H1 (cell line): ENCODE results near the gene SARS2. TPM values are rescaled to one million over a fixed set of nuclear protein-coding genes. Genes with fewer than 3 reads are reported as not detected.

Source experiments
- CTCF ChIA-PET: fragments of 300-600 bp; sonication (Branson Sonifier 250); formaldehyde crosslinking; loops from one replicate; lab custom pipeline; 2021; ENCODE audit not compliant: partially characterized antibody; lab: Charles Lee
- POLR2A ChIA-PET: fragments of 300-600 bp; sonication (Branson Sonifier 250); formaldehyde crosslinking; loops from one replicate; lab custom pipeline; 2021; ENCODE audit warnings: inconsistent platforms; ENCODE audit not compliant: partially characterized antibody; lab: Charles Lee
- DNase-seq, 2 experiments: peaks; one replicate each; pipeline versions ENCODE4 v3.0.0 to v3.0.0-alpha.2; 2010 to 2022; ENCODE audit warnings: low spot score in 2 of 2, low read depth in 1 of 2, mixed read lengths in 1 of 2
- FAIRE-seq: peaks from 2 replicates; lab custom pipeline; 2011; peaks lifted over from hg19 to GRCh38; lab: Jason Lieb, UNC
- H2AFZ ChIP-seq: 2 replicates; pipeline ENCODE4 v1.8.1; 2012; ENCODE audit warnings: low read length, inconsistent platforms
- H2AK5ac ChIP-seq: 2 replicates; pipeline ENCODE4 v1.6.1; 2013; ENCODE audit warnings: low read depth, low read length
- H2BK120ac ChIP-seq: replicated peaks from 2 replicates; pipeline ENCODE3; 2013; ENCODE audit warnings: low read depth, low read length, inconsistent platforms
- H2BK12ac ChIP-seq: 2 replicates; pipeline ENCODE4 v1.6.1; 2013; ENCODE audit warnings: low read depth, low read length
- H2BK15ac ChIP-seq: 2 replicates; pipeline ENCODE4 v1.6.1; 2013; ENCODE audit warnings: low read length
- H2BK20ac ChIP-seq: 2 replicates; pipeline ENCODE4 v1.6.1; 2013; ENCODE audit warnings: low read length
- H2BK5ac ChIP-seq: 2 replicates; pipeline ENCODE4 v1.6.1; 2013; ENCODE audit warnings: low read depth, low read length
- H3K14ac ChIP-seq: 2 replicates; pipeline ENCODE4 v1.6.1; 2013; ENCODE audit warnings: inconsistent platforms; ENCODE audit not compliant: insufficient read length
- H3K18ac ChIP-seq: 2 replicates; pipeline ENCODE4 v1.6.1; 2013; ENCODE audit warnings: low read length; ENCODE audit errors: extremely low read depth
- H3K23ac ChIP-seq: 2 replicates; pipeline ENCODE4 v1.6.1; 2013; ENCODE audit warnings: inconsistent platforms; ENCODE audit not compliant: insufficient read length
- H3K23me2 ChIP-seq: 2 replicates; pipeline ENCODE4 v1.6.1; 2013; ENCODE audit warnings: low read depth, low read length
- H3K27ac ChIP-seq: 2 replicates; pipeline ENCODE4 v1.6.1; 2011; ENCODE audit warnings: low read depth, low read length, inconsistent platforms
- H3K27me3 ChIP-seq, 4 experiments: replicated peaks in 1 of 4; 1 replicate in 1 of 4; 2 replicates in 3 of 4; pipeline versions ENCODE4 v1.6.1 to v1.8.1; 2011 to 2013; ENCODE audit warnings: low read length in 3 of 4, mild to moderate bottlenecking in 3 of 4, inconsistent platforms in 2 of 4, mixed read lengths in 2 of 4, moderate library complexity in 1 of 4; ENCODE audit not compliant: control insufficient read depth in 3 of 4, insufficient read depth in 3 of 4; ENCODE audit errors: extremely low read depth in 1 of 4
- H3K36me3 ChIP-seq, 4 experiments: 2 replicates each; pipeline versions ENCODE4 v1.6.1 to v1.8.1; 2011 to 2013; ENCODE audit warnings: mild to moderate bottlenecking in 4 of 4, low read length in 3 of 4, moderate library complexity in 2 of 4, control low read depth in 1 of 4, inconsistent platforms in 1 of 4; ENCODE audit not compliant: insufficient read depth in 4 of 4, control insufficient read depth in 2 of 4
- H3K4ac ChIP-seq: replicated peaks from 2 replicates; pipeline ENCODE3; 2013; ENCODE audit warnings: low read length, low read depth, mixed read lengths, inconsistent platforms; ENCODE audit not compliant: insufficient read length
- H3K4me1 ChIP-seq, 4 experiments: replicated peaks in 1 of 4; 1 replicate in 1 of 4; 2 replicates in 3 of 4; pipeline versions ENCODE4 v1.6.1 to v1.8.1; 2011 to 2013; ENCODE audit warnings: low read length in 3 of 4, inconsistent platforms in 2 of 4, mixed read lengths in 1 of 4; ENCODE audit not compliant: insufficient read depth in 4 of 4, control insufficient read depth in 3 of 4
- H3K4me2 ChIP-seq, 2 experiments: 2 replicates each; pipeline versions ENCODE4 v1.6.1 to v1.8.1; 2011 to 2013; ENCODE audit warnings: low read depth in 2 of 2, low read length in 2 of 2, control low read depth in 1 of 2, inconsistent platforms in 1 of 2, mild to moderate bottlenecking in 1 of 2; ENCODE audit not compliant: insufficient read depth in 1 of 2
- H3K4me3 ChIP-seq, 4 experiments: fragments of 200-600, 300-600 bp in 1 of 4; sonication (generic), shearing (Covaris generic), sonication (Bioruptor Twin) in 1 of 4; 2 replicates each; pipeline versions ENCODE4 v1.5.1 to v1.8.1; 2011 to 2016; ENCODE audit warnings: low read length in 4 of 4, low read depth in 3 of 4, control low read depth in 2 of 4, inconsistent platforms in 2 of 4, mild to moderate bottlenecking in 2 of 4, mixed read lengths in 1 of 4, moderate library complexity in 1 of 4; ENCODE audit not compliant: insufficient read depth in 2 of 4; ENCODE audit errors: extremely low read depth in 1 of 4
- H3K56ac ChIP-seq: replicated peaks from 2 replicates; pipeline ENCODE3; 2013; ENCODE audit warnings: low read depth, mild to moderate bottlenecking, mixed read lengths, low read length, inconsistent platforms; ENCODE audit not compliant: insufficient read length
- H3K79me1 ChIP-seq: 2 replicates; pipeline ENCODE4 v1.6.1; 2013; ENCODE audit warnings: low read depth, low read length, control low read depth
- H3K79me2 ChIP-seq, 2 experiments: 2 replicates each; pipeline versions ENCODE4 v1.6.1 to v1.8.1; 2012 to 2013; ENCODE audit warnings: low read length in 2 of 2, mild to moderate bottlenecking in 2 of 2, inconsistent platforms in 1 of 2; ENCODE audit not compliant: insufficient read depth in 2 of 2, control insufficient read depth in 1 of 2
- H3K9ac ChIP-seq, 4 experiments: replicated peaks in 1 of 4; 1 replicate in 1 of 4; 2 replicates in 3 of 4; pipeline versions ENCODE4 v1.6.1 to v1.8.1; 2011 to 2013; ENCODE audit warnings: low read depth in 3 of 4, low read length in 3 of 4, control low read depth in 2 of 4, mild to moderate bottlenecking in 2 of 4, moderate library complexity in 2 of 4, inconsistent platforms in 1 of 4; ENCODE audit errors: extremely low read depth in 1 of 4
- H3K9me3 ChIP-seq, 2 experiments: 2 replicates each; pipeline versions ENCODE4 v1.6.1 to v1.8.1; 2012 to 2013; ENCODE audit warnings: mild to moderate bottlenecking in 2 of 2, moderate library complexity in 2 of 2, control low read depth in 1 of 2, inconsistent platforms in 1 of 2, low read depth in 1 of 2, low read length in 1 of 2, mixed read lengths in 1 of 2; ENCODE audit not compliant: insufficient read depth in 2 of 2
- H4K20me1 ChIP-seq, 2 experiments: replicated peaks in 1 of 2; 2 replicates each; pipeline versions ENCODE3 to v1.8.1; 2011 to 2013; ENCODE audit warnings: inconsistent platforms in 2 of 2, low read length in 2 of 2, mild to moderate bottlenecking in 1 of 2; ENCODE audit not compliant: insufficient read depth in 2 of 2, control insufficient read depth in 1 of 2
- H4K5ac ChIP-seq: 2 replicates; pipeline ENCODE4 v1.6.1; 2013; ENCODE audit warnings: low read length, low read depth, mixed read lengths, inconsistent platforms; ENCODE audit not compliant: insufficient read length
- H4K8ac ChIP-seq: 2 replicates; pipeline ENCODE4 v1.8.0; 2013; ENCODE audit warnings: mild to moderate bottlenecking, moderate library complexity, low read length, inconsistent platforms; ENCODE audit not compliant: insufficient read depth; ENCODE audit errors: extremely low read depth
- H4K91ac ChIP-seq: replicated peaks from 2 replicates; pipeline ENCODE3; 2013; ENCODE audit warnings: low read length, mixed read lengths, inconsistent platforms; ENCODE audit not compliant: insufficient read length
- POLR2A ChIP-seq, 2 experiments: IDR thresholded peaks; 1 replicate in 1 of 2; 2 replicates in 1 of 2; pipeline ENCODE4 v1.6.1; 2011; ENCODE audit warnings: low read depth in 2 of 2, low read length in 2 of 2, mild to moderate bottlenecking in 2 of 2; ENCODE audit errors: control extremely low read depth in 1 of 2
- WGBS, 2 experiments: shearing (Covaris generic) in 1 of 2; methylation state at CpG; one replicate each; pipeline versions ENCODE4 v1.1.6 to v1.1.7; 2013 to 2015; ENCODE audit warnings: low lambda C conversion rate in 2 of 2, mixed read lengths in 2 of 2, inconsistent platforms in 1 of 2, low coverage in 1 of 2, missing lambda C conversion rate in 1 of 2; ENCODE audit not compliant: insufficient replicate concordance in 2 of 2, insufficient coverage in 1 of 2, insufficient read length in 1 of 2; ENCODE audit errors: extremely low coverage in 1 of 2, missing lambda C conversion rate in 1 of 2; 5-methylcytosine and 5-hydroxymethylcytosine counted together
- polyA plus RNA-seq, 7 experiments: library from polyadenylated mRNA; depleted of rRNA in 3 of 7; stranded (reverse) in 5 of 7; unstranded in 2 of 7; fragments of >200 nt in 5 of 7; fragments of 200-250 nt in 2 of 7; gene quantifications; 1 replicate in 5 of 7; 2 replicates in 1 of 7; 4 replicates in 1 of 7; pipeline versions ENCODE4 v1.2.1 to v1.2.3, GENCODE V29; 2011 to 2013; ENCODE audit warnings: missing spikeins in 2 of 7, mixed read lengths in 2 of 7
- total RNA-seq: library from RNA; stranded (reverse); fragmentation: NEBNext Ultra II Directional; extraction: Animal tissue kit (Norgen Biotek cat#: 25700); gene quantifications from 2 replicates; pipeline ENCODE4 v1.2.1, GENCODE V29; 2021
- TF ChIP-seq, protein P1 (sequence below): IDR thresholded peaks from 2 replicates; pipeline ENCODE4 v1.6.1; 2011; ENCODE audit warnings: low read depth, mild to moderate bottlenecking, low read length; ENCODE audit not compliant: insufficient read depth

The SARS2 gene
- total and polyA plus RNA-seq, 2 of the 8 experiments (the other 6 are each of a cell fraction or from before 2014, with no cell fraction given), result 68.0 to 102 TPM

- no peaks in the 10 kb centered on the region for H3K23me2 ChIP-seq
- H3K9ac ChIP-seq, result no peak overlapping the region
- peaks cover 0 to 4% (median 0%) of the 10 kb centered on the region in 4 experiments; a peak in 1 of 8 replicates for H3K36me3 ChIP-seq
- WGBS, 2 experiments, result 92% methylated on average over 5 of the region's 5 CpGs; no CpG with 5 or more reads in 1 of the 2 experiments
- H3K4me1 ChIP-seq, result no peaks in the 10 kb centered on the region
- H3K4me2 ChIP-seq, result no peak overlapping the region
- no peaks in the 10 kb centered on the region for H3K79me1 ChIP-seq
- H2BK5ac ChIP-seq, result no peak overlapping the region
- H3K14ac ChIP-seq, result no peak overlapping the region
- no peak overlapping the region for H2BK12ac ChIP-seq
- H2BK20ac ChIP-seq, result no peak overlapping the region
- H3K23ac ChIP-seq, result no peak overlapping the region
- H3K79me2 ChIP-seq, result no peaks in the 10 kb centered on the region
- peaks cover 4% of the 10 kb centered on the region in 2 experiments; a peak in 3 of 4 replicates for H3K9me3 ChIP-seq
- no peak overlapping the region for H2AK5ac ChIP-seq
- no peak overlapping the region for H3K56ac ChIP-seq
- FAIRE-seq, result no peak
- H4K5ac ChIP-seq, result no peak overlapping the region
- H2AFZ ChIP-seq, result no peak overlapping the region
- no peak for DNase-seq
- H4K91ac ChIP-seq, result no peak overlapping the region
- H2BK120ac ChIP-seq, result no peak overlapping the region
- H3K27me3 ChIP-seq, result no peaks in the 10 kb centered on the region
- no peak overlapping the region for H2BK15ac ChIP-seq
- H3K4me3 ChIP-seq, result no peak overlapping the region
- ChIA-PET POLR2A (interaction anchor here (1.8 kb wide), 1 partner anchor 9 kb away, joined by 14 read pairs; the partner anchor contains the start of genes MRPS12 and SARS2), CTCF (interaction anchor here (0.7 to 14.5 kb wide), 6 partner anchors 7 to 245 kb away, joined by 3 to 120 read pairs (median 4); partner anchors contain the start of genes MRPS12 and SARS2)
- no peak for TF ChIP-seq POLR2A (IDR thresholded peaks at IDR 0.05; ENCODE audit: control extremely low read depth in 1 of 2, low read depth in 2 of 2, low read length in 2 of 2)
- TF ChIP-seq, protein P1, sequence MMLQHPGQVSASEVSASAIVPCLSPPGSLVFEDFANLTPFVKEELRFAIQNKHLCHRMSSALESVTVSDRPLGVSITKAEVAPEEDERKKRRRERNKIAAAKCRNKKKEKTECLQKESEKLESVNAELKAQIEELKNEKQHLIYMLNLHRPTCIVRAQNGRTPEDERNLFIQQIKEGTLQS, result no peak
- H3K27ac ChIP-seq, result no peak overlapping the region
- H4K20me1 ChIP-seq, result no peaks in the 10 kb centered on the region
- no peak overlapping the region for H3K4ac ChIP-seq
- no peak overlapping the region for H3K18ac ChIP-seq
- H4K8ac ChIP-seq, result no peak overlapping the region
Observed at GRCh38 chr19:38939957-38940356, 9.4 kb upstream of the SARS2 start.
